Measurements from ENCODE around the gene ESYT3.
"Not testable (repeated sequence)": the region's sequence is repeated elsewhere in the genome, so short reads cannot be mapped to it uniquely, and the experiment has no call there.

GRCh38 chr3:138453940-138454339 lies 19.5 kb downstream of the ESYT3 start:
- not testable (repeated sequence) for TF ChIP-seq POLR2A, CTCF (IDR thresholded peaks at IDR 0.05)

Measured in right lobe of liver (tissue), 4 donors.